ENCODE results near the gene TK1. TPM values are rescaled to one million over a fixed set of nuclear protein-coding genes. Genes with fewer than 3 reads are reported as not detected.

Gene TK1
- total RNA-seq, 1 donor, result 75.9 TPM

- TF ChIP-seq, protein P1, sequence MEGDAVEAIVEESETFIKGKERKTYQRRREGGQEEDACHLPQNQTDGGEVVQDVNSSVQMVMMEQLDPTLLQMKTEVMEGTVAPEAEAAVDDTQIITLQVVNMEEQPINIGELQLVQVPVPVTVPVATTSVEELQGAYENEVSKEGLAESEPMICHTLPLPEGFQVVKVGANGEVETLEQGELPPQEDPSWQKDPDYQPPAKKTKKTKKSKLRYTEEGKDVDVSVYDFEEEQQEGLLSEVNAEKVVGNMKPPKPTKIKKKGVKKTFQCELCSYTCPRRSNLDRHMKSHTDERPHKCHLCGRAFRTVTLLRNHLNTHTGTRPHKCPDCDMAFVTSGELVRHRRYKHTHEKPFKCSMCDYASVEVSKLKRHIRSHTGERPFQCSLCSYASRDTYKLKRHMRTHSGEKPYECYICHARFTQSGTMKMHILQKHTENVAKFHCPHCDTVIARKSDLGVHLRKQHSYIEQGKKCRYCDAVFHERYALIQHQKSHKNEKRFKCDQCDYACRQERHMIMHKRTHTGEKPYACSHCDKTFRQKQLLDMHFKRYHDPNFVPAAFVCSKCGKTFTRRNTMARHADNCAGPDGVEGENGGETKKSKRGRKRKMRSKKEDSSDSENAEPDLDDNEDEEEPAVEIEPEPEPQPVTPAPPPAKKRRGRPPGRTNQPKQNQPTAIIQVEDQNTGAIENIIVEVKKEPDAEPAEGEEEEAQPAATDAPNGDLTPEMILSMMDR (IDR thresholded peaks at IDR 0.05; ENCODE audit: insufficient read depth, low read length), result no peak
- H3K4me3 ChIP-seq (ENCODE audit: low read depth, low read length), result peak within 1 kb of the TSS; percentile 59
- no peak for DNase-seq (ENCODE audit: low read depth)
These were observed 58.1 kb downstream of the TK1 start, which contains the start of gene TMC6 for GRCh38 chr17:78128551-78129350. TSS of gene TMC6 (minus strand) at chr17:78128755. CDS start at chr17:78126832, 1,923 bp downstream.

GRCh38 chr17:78127888-78128550, 58.8 kb downstream of the TK1 start:
- peak overlapping the region; percentile 59 for H3K4me3 ChIP-seq (ENCODE audit: low read depth, low read length)
- TF ChIP-seq, protein P1 (IDR thresholded peaks at IDR 0.05; ENCODE audit: insufficient read depth, low read length), result no peak
- DNase-seq (ENCODE audit: low read depth), result no peak

DNA sequence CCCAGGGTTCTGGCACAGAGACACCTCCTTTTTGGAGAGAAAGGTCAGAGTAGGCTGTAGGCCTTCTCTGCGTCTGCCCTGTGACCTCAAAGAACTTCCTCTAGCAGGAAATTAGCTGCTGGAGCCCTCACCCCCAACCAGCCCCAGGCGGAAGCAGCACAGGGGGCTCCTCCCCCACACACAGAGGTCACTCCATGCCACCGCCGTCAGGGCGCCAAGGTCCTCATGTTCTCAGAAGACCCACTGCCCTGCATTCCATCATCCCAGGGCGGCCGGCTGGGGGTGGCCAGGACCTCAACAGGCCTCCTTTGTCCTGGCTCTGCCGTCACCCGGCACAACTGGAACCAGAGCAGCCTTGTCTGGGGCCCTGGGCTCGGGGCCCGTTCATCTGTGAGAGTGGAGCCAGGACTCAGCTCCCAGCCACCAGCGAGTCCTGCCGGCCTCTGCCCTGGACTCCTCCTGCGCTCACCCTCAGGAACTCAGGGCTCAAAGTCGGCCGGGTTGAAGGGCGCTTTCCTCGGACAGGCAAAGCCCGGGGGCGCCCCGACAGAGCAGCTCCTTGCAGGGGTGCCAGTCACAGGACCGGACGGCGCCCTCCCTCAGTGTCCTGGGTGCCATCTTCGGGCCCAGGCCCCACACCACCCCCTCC, 59.5 kb downstream of the TK1 start:
- TF ChIP-seq, protein P1 (IDR thresholded peaks at IDR 0.05; ENCODE audit: insufficient read depth, low read length), result no peak
- DNase-seq (ENCODE audit: low read depth), result no peak
- no peak overlapping the region for H3K4me3 ChIP-seq (ENCODE audit: low read depth, low read length)

GRCh38 chr17:78126895-78127238, 60.0 kb downstream of the TK1 start:
- no peak overlapping the region for H3K4me3 ChIP-seq (ENCODE audit: low read depth, low read length)
- no peak for DNase-seq (ENCODE audit: low read depth)
- TF ChIP-seq, protein P1 (IDR thresholded peaks at IDR 0.05; ENCODE audit: insufficient read depth, low read length), result no peak

DNA sequence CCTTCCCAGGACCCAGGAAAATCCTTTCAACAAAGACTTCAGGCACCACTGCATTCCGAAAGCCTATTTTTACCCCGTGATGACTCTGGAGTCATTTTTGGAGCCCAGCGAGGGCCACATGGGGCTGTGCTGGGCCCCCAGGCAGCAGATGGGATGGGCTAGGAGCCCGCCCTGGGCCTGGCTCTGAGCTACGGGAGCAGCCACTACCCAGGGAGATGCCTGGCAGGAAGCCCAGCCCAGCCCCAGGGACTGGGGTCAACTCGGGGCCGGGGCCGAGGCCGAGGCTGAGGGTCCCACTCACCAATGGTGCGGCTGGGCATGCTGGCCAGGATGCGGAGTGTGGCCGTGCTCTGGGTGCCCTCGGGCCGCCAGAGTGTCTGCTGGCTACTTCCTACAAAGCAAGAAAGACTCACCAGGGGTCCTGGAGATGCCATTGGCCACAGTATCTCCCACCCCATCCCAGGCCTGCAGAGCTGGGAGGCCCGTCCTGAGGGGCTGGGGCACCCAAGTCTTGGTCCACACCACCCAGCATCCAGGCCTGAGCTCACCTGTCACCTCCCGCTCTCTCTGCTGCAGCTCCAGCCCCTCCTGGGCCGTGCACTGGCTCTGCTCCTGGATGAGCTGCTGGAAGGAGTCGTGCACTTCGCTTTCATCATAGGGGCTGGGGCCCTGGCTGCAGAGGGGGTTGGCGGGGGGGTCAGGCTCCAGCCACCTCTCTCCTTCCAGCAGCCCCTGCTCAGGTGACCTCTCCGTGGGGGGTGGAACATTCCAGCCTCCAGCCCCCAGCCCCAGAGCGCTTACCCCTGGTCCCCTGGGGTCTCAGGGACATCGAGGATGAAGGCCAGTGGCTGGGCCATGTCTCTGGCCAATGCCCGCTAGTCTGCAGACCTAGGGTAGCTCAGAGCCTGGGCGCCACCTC, 60.6 kb downstream of the TK1 start:
- no peak for DNase-seq (ENCODE audit: low read depth)

More for the DNA sequence above, 60.6 kb downstream of the TK1 start:
- TF ChIP-seq, protein P1 (IDR thresholded peaks at IDR 0.05; ENCODE audit: insufficient read depth, low read length), result no peak
- no peak overlapping the region for H3K4me3 ChIP-seq (ENCODE audit: low read depth, low read length)

All from fibroblast of the aortic adventitia (primary cell).